GM23338 (cell line): ENCODE measurements around the gene ADRA2B. TPM values are rescaled to one million over a fixed set of nuclear protein-coding genes. Genes with fewer than 3 reads are reported as not detected.

Experiments
- ATAC-seq: fragments of 200-7000 bp; cut with Tn5 transposase; 3 replicates; pipeline ENCODE4 v1.9.1; 2020
- DNase-seq: peaks from one replicate; pipeline ENCODE4 v3.0.0-alpha.2; 2015; ENCODE audit warnings: low spot score
- H2AFZ ChIP-seq: fragments of 200-600 bp; sonication (generic); 2 replicates; pipeline ENCODE4 v1.8.0; 2016; ENCODE audit warnings: antibody characterized with exemption, mild to moderate bottlenecking, moderate library complexity
- H3F3A ChIP-seq: fragments of 200-600 bp; sonication (generic); replicated peaks from 2 replicates; pipeline ENCODE4 v1.8.0; 2017; ENCODE audit warnings: antibody characterized with exemption, mixed run types, low read depth
- H3K27ac ChIP-seq: fragments of 200-600 bp; sonication (generic); 2 replicates; pipeline ENCODE4 v1.6.1; 2016; ENCODE audit warnings: low read depth
- H3K27me3 ChIP-seq: fragments of 200-600 bp; sonication (generic); 2 replicates; pipeline ENCODE4 v1.8.0; 2016; ENCODE audit warnings: mild to moderate bottlenecking, mixed run types, moderate library complexity; ENCODE audit not compliant: insufficient read depth
- H3K36me3 ChIP-seq: fragments of 200-600 bp; sonication (generic); 2 replicates; pipeline ENCODE4 v1.8.0; 2016; ENCODE audit warnings: mild to moderate bottlenecking; ENCODE audit not compliant: insufficient read depth
- H3K4me1 ChIP-seq: fragments of 200-600 bp; sonication (generic); 2 replicates; pipeline ENCODE4 v1.8.0; 2016; ENCODE audit warnings: mild to moderate bottlenecking, moderate library complexity; ENCODE audit not compliant: insufficient read depth
- H3K4me2 ChIP-seq: fragments of 200-600 bp; sonication (generic); 2 replicates; pipeline ENCODE4 v1.7.1; 2017; ENCODE audit warnings: mixed run types
- H3K4me3 ChIP-seq: fragments of 200-600 bp; sonication (generic); 2 replicates; pipeline ENCODE4 v1.6.1; 2016; ENCODE audit warnings: mixed run types
- H3K79me2 ChIP-seq: fragments of 200-600 bp; sonication (generic); replicated peaks from 2 replicates; pipeline ENCODE4 v1.8.0; 2017; ENCODE audit warnings: mild to moderate bottlenecking; ENCODE audit not compliant: insufficient read depth
- H3K9me2 ChIP-seq: fragments of 200-600 bp; sonication (generic); 2 replicates; pipeline ENCODE4 v1.8.0; 2017; ENCODE audit not compliant: insufficient read depth
- H4K20me1 ChIP-seq: fragments of 200-600 bp; sonication (generic); replicated peaks from 2 replicates; pipeline ENCODE4 v1.8.0; 2017; ENCODE audit warnings: mild to moderate bottlenecking; ENCODE audit not compliant: insufficient read depth
- H3K27ac Mint-ChIP-seq: 2 replicates; pipeline ENCODE4 v1.8.0; 2020; ENCODE audit warnings: inconsistent platforms, mild to moderate bottlenecking, moderate library complexity, mixed read lengths
- H3K27me3 Mint-ChIP-seq: 3 replicates; pipeline ENCODE4 v1.8.0; 2022; ENCODE audit warnings: low read depth, mild to moderate bottlenecking, moderate library complexity, mixed read lengths, inconsistent platforms; ENCODE audit not compliant: insufficient read depth, poor library complexity
- H3K36me3 Mint-ChIP-seq: 3 replicates; pipeline ENCODE4 v1.8.0; 2021; ENCODE audit warnings: low read depth, mild to moderate bottlenecking, inconsistent platforms, moderate library complexity, mixed read lengths
- H3K4me1 Mint-ChIP-seq: 3 replicates; pipeline ENCODE4 v1.8.0; 2020; ENCODE audit warnings: mild to moderate bottlenecking, inconsistent platforms, mixed read lengths
- H3K4me3 Mint-ChIP-seq: 3 replicates; pipeline ENCODE4 v1.8.0; 2021; ENCODE audit warnings: moderate library complexity, mild to moderate bottlenecking, inconsistent platforms, mixed read lengths
- H3K9me3 Mint-ChIP-seq: 3 replicates; pipeline ENCODE4 v1.8.0; 2020; ENCODE audit warnings: moderate library complexity, mild to moderate bottlenecking, inconsistent platforms, mixed read lengths
- EZH2phosphoT487 ChIP-seq: fragments of 200-600 bp; sonication (generic); IDR thresholded peaks from one replicate; pipeline ENCODE4 v1.8.1; 2018; ENCODE audit warnings: antibody characterized with exemption; ENCODE audit not compliant: unreplicated experiment
- REST ChIP-seq: IDR thresholded peaks from one replicate; pipeline ENCODE4 v1.6.1; 2018; ENCODE audit warnings: antibody characterized with exemption; ENCODE audit not compliant: unreplicated experiment
- ZNF114 ChIP-seq: fragments of 250-450 bp; sonication (Bioruptor Pico); IDR thresholded peaks from 2 replicates; pipeline ENCODE4 v1.5.0; 2020; ENCODE audit warnings: mild to moderate bottlenecking, moderate library complexity
- ZNF462 ChIP-seq: fragments of 250-450 bp; sonication (Bioruptor Pico); IDR thresholded peaks from 2 replicates; pipeline ENCODE4 v1.5.0; 2020; ENCODE audit warnings: mild to moderate bottlenecking, moderate library complexity
- polyA plus RNA-seq: library from polyadenylated mRNA; unstranded; fragments of >200 nt; fragmentation: Nextera tagmentation; extraction: Ambion mirVana; gene quantifications from 2 replicates; pipeline ENCODE4 v1.2.1, GENCODE V29; 2016
- total RNA-seq: library from RNA; depleted of rRNA; stranded (reverse); fragments of >200 nt; shearing (Covaris generic); gene quantifications from 2 replicates; pipeline ENCODE4 v1.2.3, GENCODE V29; 2014

ADRA2B gene
- total and polyA plus RNA-seq, 2 experiments from 2014 or later = 1.7 to 5.9 TPM

GRCh38 chr2:96115631-96116423, 544 bp downstream of the ADRA2B start:
- no peaks in the 10 kb centered on the region for H3K9me2 ChIP-seq
- TF ChIP-seq REST (no peak), ZNF462 (CRISPR knock-in tag) (no peak), ZNF114 (CRISPR knock-in tag) (no peak), EZH2phosphoT487 (no peak)
- Mint-ChIP-seq H3K4me1 (peaks cover 29% of the 10 kb centered on the region), H3K36me3 (no peaks in the 10 kb centered on the region; the same call in 2 of the 3 replicates), H3K9me3 (peaks cover 4% of the 10 kb centered on the region; the same call in 2 of the 3 replicates), H3K4me3 (peak overlapping the region; percentile 74), H3K27me3 (peaks cover 34% of the 10 kb centered on the region), H3K27ac (no peak overlapping the region)
- no peaks in the 10 kb centered on the region for H3K36me3 ChIP-seq
- H4K20me1 ChIP-seq = no peaks in the 10 kb centered on the region
- peak overlapping the region; percentile 74 for H3K4me3 ChIP-seq
- peak; percentile 27 for ATAC-seq
- peak; percentile 49 for DNase-seq
- peaks cover 6% of the 10 kb centered on the region; the same call in 1 of the 2 replicates for H3K4me1 ChIP-seq
- no peaks in the 10 kb centered on the region for H3K79me2 ChIP-seq
- no peak overlapping the region for H3K27ac ChIP-seq
- H3K4me2 ChIP-seq = peak overlapping the region; percentile 88
- peaks cover 27% of the 10 kb centered on the region for H3K27me3 ChIP-seq
- H2AFZ ChIP-seq = peak overlapping the region; percentile 83
- no peaks in the 10 kb centered on the region for H3F3A ChIP-seq
